Peyer's patch (tissue), 4 donors: ENCODE measurements around the gene SPOCD1. TPM values are rescaled to one million over a fixed set of nuclear protein-coding genes. Genes with fewer than 3 reads are reported as not detected.
A peak's percentile ranks its signal among the peaks of the same experiment; 100 is the strongest.

Source experiments
- DNase-seq, 3 donors: peaks; one replicate each; pipeline ENCODE4 v3.0.0-alpha.2; 2017 to 2019
- H3K27ac ChIP-seq, 4 donors: fragments of 200-600 bp; sonication (generic); one replicate each; pipeline ENCODE4 v1.5.1; 2016 to 2019
- H3K27me3 ChIP-seq, 2 donors: fragments of 200-600 bp; sonication (generic); one replicate each; pipeline ENCODE4 v1.5.1; 2019
- H3K36me3 ChIP-seq, 3 donors: fragments of 200-600 bp; sonication (generic); one replicate each; pipeline ENCODE4 v1.5.1; 2016 to 2019
- H3K4me1 ChIP-seq, 4 donors: fragments of 200-600 bp; sonication (generic); one replicate each; pipeline ENCODE4 v1.5.1; 2016 to 2019
- H3K4me3 ChIP-seq, 4 donors: fragments of 200-600 bp; sonication (generic); 1 replicate in 3 of 4; 2 replicates in 1 of 4; pipeline ENCODE4 v1.5.1; 2016 to 2019; ENCODE audit warnings: mild to moderate bottlenecking in 1 of 4
- H3K9me3 ChIP-seq, 4 donors: fragments of 200-600 bp; sonication (generic); one replicate each; pipeline ENCODE4 v1.5.1; 2016 to 2019; ENCODE audit warnings: mild to moderate bottlenecking in 1 of 4
- CTCF ChIP-seq, 6 experiments: fragments of 450-650 bp in 4 of 6; fragments of 200-600 bp in 2 of 6; sonication (generic) in 1 of 6; IDR thresholded peaks; one replicate each; pipeline ENCODE4 v1.5.1; 2017 to 2019; ENCODE audit warnings: antibody characterized with exemption in 6 of 6, mild to moderate bottlenecking in 3 of 6, moderate library complexity in 1 of 6
- POLR2A ChIP-seq, 2 donors: fragments of 450-650 bp; IDR thresholded peaks; one replicate each; pipeline ENCODE4 v1.5.1; 2017; ENCODE audit warnings: antibody characterized with exemption in 2 of 2, mild to moderate bottlenecking in 2 of 2, moderate library complexity in 2 of 2
- total RNA-seq, 4 donors: library from RNA; depleted of rRNA; stranded (reverse); fragments of >200 nt; gene quantifications; one replicate each; pipeline ENCODE4 v1.1.0, GENCODE V29; 2016

Gene SPOCD1
- total RNA-seq, 4 donors from 2014 or later = 0.80 to 3.3 TPM; not detected in 2

DNA sequence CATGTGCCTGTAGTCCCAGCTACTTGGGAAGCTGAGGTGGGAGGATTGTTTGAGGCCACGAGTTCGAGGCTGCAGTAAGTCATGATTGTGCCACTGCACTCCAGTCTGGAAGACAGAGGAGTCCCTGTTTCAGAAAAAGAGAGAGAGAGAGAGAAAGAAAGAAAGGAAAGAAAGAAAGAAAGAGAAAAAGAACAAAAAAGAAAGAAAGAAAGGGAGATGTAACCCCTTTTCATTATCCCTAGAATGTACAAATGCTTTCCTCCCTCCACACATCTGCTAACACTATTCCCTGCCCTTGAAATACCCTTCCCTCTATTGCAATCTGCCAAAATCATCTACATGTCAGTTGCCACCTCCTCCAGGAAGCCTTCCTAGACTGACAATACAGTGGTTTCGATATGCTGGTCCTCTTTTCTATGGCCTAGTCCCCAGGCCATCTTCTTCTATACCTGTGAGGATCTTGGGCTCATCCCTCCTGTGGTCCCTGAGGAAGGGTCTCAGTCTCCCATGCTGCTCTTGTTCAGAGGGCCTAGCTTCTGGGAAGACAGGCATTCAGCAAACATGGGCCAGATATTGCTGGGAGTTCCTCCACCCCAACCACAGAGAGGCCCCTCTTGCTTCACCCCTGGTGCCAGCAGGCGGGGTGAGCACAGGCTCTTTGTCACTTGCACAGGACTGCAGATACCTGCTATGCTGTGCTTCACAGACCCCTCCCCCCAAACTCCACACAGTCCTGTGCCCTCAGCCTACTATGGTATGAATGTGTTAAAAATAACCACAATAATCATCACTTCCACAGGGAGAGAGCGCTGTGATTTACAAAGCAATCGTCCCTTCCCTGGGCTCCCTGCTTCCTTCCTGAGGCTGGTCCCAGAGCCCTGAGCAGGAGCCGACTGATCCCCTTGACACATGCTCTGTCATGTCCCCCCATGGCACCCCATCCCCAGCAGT, 65.8 kb downstream of the SPOCD1 start:
- no peaks in the 10 kb centered on the region for H3K27me3 ChIP-seq
- TF ChIP-seq CTCF (IDR thresholded peaks at IDR 0.05) (no peak), POLR2A (IDR thresholded peaks at IDR 0.05) (no peak)
- peaks cover 3 to 38% (median 8%) of the 10 kb centered on the region in 4 donors for H3K4me1 ChIP-seq
- H3K27ac ChIP-seq = no peak overlapping the region
- no peak overlapping the region for H3K4me3 ChIP-seq
- no peaks in the 10 kb centered on the region for H3K36me3 ChIP-seq
- no peak for DNase-seq
- no peaks in the 10 kb centered on the region for H3K9me3 ChIP-seq

DNA sequence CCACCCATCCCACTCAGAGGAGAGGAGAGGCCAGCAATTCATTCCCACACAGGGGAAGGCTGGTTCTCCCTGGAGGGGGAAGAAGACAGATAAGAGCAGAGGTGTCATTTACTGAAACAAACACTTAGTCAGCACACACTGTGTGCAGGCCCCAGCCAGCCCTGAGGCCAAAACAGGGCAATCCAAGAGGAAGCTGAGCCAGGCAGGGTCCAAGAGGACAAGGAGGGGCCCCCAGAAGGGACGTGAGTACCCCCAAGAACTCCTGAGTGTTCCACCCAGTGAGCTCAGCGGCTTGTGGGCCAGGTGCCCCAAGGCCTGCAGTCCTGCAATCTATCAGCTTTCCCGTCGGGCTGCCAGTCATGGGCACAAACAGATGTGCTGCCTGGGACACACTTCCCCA, 67.5 kb downstream of the SPOCD1 start:
- H3K27me3 ChIP-seq = no peaks in the 10 kb centered on the region
- no peak for DNase-seq
- no peak overlapping the region for H3K4me3 ChIP-seq
- H3K36me3 ChIP-seq = no peaks in the 10 kb centered on the region
- H3K4me1 ChIP-seq = peaks cover 4 to 27% (median 12%) of the 10 kb centered on the region in 4 donors
- no peak overlapping the region for H3K27ac ChIP-seq
- TF ChIP-seq CTCF (IDR thresholded peaks at IDR 0.05) (no peak), POLR2A (IDR thresholded peaks at IDR 0.05) (no peak)
- no peaks in the 10 kb centered on the region for H3K9me3 ChIP-seq

- no peak for DNase-seq
- no peaks in the 10 kb centered on the region for H3K27me3 ChIP-seq
- no peak overlapping the region for H3K4me3 ChIP-seq
- peaks cover 3 to 20% (median 12%) of the 10 kb centered on the region in 4 donors for H3K4me1 ChIP-seq
- no peak overlapping the region for H3K27ac ChIP-seq
- H3K36me3 ChIP-seq = no peaks in the 10 kb centered on the region
- H3K9me3 ChIP-seq = no peaks in the 10 kb centered on the region
- no peak for TF ChIP-seq POLR2A (IDR thresholded peaks at IDR 0.05)
- TF ChIP-seq CTCF (IDR thresholded peaks at IDR 0.05) = no peak
These were observed 68.5 kb downstream of the SPOCD1 start for GRCh38 chr1:31747304-31747703.

DNA sequence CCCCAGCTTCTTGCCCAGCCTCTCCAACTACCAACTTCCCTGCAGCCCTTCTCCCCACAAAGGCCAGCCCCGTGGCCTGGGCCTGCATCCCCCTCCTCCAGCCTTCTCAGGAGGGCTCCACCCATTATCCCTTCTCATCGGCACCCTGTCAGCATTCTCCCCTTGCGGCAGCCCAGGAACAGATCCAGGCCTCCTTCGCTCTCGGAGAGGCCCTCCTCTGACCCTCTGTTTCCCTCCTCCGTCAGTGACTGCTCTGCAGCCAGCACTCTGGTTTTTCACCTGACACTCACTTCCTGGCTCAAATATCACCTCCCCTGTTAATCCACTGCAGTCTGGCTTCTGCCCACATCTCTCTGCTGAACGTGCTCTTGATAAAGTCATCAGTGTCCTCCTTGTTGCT, 69.1 kb downstream of the SPOCD1 start:
- no peak for DNase-seq
- no peak overlapping the region for H3K27ac ChIP-seq
- peaks cover 3 to 20% (median 12%) of the 10 kb centered on the region in 4 donors for H3K4me1 ChIP-seq
- H3K27me3 ChIP-seq = no peaks in the 10 kb centered on the region
- no peak for TF ChIP-seq CTCF (IDR thresholded peaks at IDR 0.05)
- TF ChIP-seq POLR2A (IDR thresholded peaks at IDR 0.05) = no peak
- H3K36me3 ChIP-seq = no peaks in the 10 kb centered on the region
- H3K9me3 ChIP-seq = no peaks in the 10 kb centered on the region
- no peak overlapping the region for H3K4me3 ChIP-seq

DNA sequence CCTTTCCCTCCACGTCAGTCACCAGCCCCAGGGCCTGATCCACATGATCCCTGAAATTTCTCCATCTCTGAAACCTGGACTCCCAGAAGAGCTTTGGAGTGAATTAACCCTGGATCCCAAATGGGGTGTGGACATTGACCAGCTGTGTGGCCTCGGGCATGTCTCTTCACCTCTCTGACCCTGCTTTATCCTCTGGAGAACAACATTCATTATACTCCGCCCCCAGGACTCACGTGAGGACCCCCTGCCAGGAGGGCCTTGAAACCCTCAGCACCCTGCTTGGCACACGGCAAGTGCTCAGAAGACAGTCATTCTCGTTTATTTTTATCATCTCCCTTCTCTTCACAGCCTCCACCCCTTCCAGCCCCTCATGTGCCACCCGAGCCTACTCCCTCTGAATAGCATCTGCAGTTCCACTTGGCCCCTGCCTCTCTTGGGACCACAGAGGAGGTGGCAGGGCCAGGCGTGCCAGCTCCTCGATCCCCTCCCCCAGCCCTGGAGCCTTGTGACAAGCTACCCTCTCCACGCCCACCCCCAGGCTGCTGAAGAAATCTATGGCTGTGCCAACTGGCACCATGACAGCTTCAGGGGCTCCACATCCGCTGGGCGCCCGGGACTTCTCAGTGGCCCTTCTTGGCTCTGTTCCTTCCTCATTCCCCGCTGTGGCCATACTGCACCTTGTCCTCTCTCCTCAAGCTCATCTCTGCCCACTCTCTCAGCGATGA, 69.7 kb downstream of the SPOCD1 start:
- Histone ChIP-seq H3K9me3 (no peaks in the 10 kb centered on the region), H3K4me1 (peaks cover 3 to 20% (median 12%) of the 10 kb centered on the region in 4 donors), H3K27me3 (no peaks in the 10 kb centered on the region), H3K27ac (peak overlapping the region in 3 of 4 donors; percentile 13 to 84 (median 57)), H3K4me3 (no peak overlapping the region), H3K36me3 (no peaks in the 10 kb centered on the region)
- no peak for DNase-seq
- TF ChIP-seq POLR2A (IDR thresholded peaks at IDR 0.05) (no peak), CTCF (IDR thresholded peaks at IDR 0.05) (no peak)
